GM12891 (cell line): Measurements from ENCODE around the gene PDIA5.

ENCODE experiments used
- PAX5 ChIP-seq: IDR thresholded peaks from 2 replicates; pipeline ENCODE4 v1.6.1; 2011; ENCODE audit warnings: low read length, moderate library complexity, mild to moderate bottlenecking; ENCODE audit not compliant: insufficient read depth, severe bottlenecking
- POLR2A ChIP-seq: IDR thresholded peaks from 2 replicates; pipeline ENCODE4 v1.6.1; 2011; ENCODE audit warnings: low read depth, low read length, control low read depth
- TAF1 ChIP-seq: IDR thresholded peaks from 2 replicates; pipeline ENCODE4 v1.6.1; 2011; ENCODE audit warnings: low read depth, low read length, control low read depth

DNA sequence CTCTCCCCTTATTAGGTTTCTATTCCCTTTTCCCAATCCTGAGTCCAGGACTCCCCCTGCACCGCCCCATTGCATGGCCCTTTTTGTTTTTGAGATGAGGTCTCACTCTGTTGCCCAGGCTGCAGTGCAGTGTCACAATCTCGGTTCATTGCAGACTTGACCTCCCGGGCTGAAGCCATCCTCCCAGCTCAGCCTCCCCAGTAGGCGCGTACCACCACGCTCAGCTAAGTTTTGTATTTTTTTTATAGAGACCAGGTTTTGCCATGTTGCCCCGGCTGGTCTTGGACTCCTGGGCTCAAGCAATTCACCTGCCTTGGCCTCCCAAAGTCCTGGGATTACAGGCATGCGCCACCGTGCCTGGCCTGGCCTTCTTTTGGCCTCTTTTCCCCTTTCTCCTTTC lies 29.3 kb downstream of the PDIA5 start:
- TF ChIP-seq TAF1 = no peak
- no peak for TF ChIP-seq POLR2A
- TF ChIP-seq PAX5 = no peak
